Effector CD4-positive, alpha-beta T cell (primary cell): ENCODE data around the gene TAOK3.
A peak's percentile ranks its signal among the peaks of the same experiment; 100 is the strongest.

Source experiments
- DNase-seq: peaks from one replicate; pipeline ENCODE4 v3.0.0-alpha.2; 2020

TAOK3 gene

DNA sequence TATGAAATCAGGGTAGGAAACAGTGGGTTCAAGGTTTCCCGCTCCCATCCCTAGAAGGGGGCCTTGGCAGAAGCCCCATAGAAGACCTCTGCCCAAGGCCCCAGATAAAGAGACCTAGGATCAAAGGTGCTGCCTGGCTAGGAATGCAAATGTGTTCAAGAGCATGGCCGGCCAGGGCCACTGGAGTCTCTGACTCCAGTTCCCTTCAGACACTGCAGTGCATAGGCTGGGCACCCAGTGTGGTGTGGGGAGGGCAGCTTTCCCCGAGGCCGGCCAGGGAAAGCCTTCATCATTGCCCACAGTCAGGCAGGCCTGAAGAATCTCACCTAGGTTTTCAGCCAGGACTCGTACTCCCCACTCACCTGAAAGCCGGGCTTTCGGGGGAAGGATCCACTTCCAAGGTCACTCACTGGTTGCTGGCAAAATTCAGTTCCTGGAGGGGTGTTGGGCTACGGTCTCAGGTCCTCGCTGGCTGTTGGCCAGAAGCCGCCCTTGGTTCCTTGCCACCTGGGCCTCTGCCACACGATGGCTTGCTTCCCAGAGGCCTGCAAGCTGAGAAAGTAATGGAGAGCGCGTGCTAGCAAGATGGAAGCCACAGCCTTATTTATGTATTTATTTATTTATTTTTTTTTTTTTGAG is 246.5 kb downstream of the TAOK3 start:
- DNase-seq, result no peak

DNA sequence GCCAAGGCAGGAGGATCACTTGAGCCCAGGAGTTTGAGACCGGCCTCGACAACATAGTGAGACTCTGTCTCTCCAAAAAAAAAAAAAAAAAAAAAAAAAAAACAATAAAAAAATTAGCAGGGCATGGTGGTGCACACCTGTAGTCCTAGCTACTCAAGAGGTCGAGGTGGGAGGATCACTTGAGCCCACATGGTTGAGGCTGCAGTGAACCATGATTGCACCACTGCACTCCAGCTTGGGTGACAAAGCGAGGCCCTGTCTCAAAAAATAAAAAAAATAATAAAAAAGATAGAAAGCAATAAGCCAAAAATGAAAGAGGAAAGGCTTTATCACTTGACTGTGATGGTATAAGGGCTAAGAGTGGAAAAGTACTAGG is 247.0 kb downstream of the TAOK3 start:
- DNase-seq, result no peak

DNA sequence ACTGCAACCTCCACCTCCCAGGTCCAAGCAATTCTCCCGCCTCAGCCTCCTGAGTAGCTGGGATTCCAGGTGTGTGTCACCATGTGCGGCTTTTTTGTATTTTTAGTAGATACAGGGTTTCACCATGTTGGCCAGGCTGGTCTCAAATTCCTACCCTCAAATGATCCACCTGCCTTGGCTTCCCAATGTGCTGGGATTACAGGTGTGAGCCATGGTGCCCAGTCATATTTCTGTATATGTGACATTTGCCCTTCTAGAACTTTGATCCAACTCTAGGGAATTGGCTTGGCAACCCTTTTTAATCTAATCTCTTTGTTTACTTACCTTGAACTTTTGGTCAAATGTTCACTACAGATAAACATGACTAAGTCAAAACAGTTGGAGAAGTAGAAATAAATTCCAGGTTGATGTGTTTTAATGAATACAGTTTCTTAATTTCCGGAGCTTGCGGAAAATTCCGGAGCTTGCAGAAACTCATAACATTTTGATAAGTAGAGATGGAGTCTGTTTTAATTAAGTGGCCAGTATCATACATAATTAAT is 248.3 kb downstream of the TAOK3 start:
- no peak for DNase-seq

DNA sequence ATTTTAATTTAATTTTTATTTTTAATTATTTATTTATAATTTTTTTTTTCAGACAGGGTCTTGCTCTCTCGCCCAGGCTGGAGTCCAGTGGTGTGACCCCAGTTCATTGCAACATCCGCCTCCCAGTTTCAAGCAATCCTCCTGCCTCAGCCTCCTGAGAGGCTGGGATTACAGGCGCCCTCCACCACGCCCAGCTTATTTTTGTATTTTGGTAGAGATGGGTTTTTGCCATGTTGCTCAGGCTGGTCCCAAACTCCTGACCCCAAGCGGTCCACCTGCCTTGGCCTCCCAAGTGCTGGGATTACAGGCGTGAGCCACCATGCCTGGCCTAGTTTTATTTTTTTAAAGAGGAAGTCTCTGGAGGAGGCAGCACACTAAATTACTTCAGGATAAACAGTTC is 250.4 kb downstream of the TAOK3 start:
- DNase-seq, result no peak

DNA sequence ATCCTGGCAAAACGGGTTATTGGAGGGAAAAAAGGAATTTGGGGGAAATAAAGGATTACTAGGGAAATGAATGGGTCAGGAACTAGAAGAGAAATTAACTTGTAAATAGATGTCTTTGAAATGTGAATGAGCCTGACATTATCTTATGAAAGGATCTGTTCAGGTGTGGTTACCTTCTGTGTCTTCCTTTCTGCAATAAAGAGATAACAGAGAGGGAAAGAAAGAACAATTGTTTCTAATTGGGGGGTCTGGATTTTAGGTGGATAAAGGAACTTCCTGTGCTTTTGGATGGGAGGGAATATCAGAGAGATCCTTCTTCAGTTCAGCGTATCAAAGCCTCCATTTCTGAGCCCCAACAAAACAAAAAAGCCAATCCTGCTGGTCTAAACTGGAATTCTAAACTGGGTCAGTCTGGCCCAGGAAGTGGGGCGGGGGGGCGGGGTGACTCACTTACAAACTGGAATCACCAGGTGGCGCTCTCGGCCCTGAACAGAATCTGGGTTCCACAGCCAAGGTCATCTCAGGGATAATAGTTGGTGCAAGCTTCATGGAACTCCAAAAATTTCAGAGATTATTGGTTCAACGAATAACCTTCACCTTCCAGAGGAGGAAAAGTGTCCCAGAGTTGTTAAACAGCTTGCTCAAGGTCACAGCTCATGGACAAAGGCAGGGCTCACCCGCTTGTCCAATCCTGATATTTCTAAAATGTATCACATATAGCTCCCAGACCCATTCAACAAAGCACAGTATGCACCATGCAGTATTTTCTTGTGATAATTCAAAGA is 251.9 kb downstream of the TAOK3 start:
- DNase-seq, result peak; percentile 35

DNA sequence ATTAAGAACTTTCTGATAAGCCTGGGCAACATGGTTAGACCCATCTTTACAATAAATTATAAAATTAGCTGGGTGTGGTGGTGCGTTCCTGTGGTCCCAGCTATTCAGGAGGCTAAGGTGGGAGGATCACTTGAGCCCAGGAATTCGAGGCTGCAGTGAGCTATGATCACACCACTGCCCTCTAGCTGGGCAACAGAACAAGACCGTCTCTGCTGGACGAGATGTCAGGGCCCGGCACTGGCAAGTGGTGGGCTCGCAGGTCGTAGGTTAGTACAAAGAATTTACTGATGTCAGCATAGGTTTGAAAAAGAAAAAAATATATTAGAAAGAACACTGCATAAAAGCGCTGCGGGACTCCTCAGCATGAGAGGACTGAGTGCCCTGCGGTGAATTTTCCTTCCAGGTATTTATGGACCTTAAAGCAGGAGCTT is 253.2 kb downstream of the TAOK3 start:
- no peak for DNase-seq

DNA sequence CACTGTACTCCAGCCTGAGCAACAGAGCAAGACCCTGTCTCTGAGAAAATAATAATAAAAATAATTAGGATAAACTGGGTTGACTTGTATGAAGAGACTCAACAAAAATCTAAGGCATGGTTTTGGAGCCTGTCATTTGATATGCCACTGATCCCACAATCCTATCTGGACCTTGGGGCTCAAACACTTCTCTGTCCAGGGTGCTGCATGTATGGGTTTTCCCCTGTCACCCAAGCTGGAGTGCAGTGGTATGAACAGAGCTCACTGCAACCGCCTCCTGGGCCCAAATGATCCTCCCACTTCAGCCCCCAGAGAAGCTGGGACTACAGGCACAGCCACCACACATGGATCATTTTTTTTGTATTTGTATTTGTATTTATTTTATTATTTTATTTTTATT is 263.6 kb downstream of the TAOK3 start:
- DNase-seq, result no peak

DNA sequence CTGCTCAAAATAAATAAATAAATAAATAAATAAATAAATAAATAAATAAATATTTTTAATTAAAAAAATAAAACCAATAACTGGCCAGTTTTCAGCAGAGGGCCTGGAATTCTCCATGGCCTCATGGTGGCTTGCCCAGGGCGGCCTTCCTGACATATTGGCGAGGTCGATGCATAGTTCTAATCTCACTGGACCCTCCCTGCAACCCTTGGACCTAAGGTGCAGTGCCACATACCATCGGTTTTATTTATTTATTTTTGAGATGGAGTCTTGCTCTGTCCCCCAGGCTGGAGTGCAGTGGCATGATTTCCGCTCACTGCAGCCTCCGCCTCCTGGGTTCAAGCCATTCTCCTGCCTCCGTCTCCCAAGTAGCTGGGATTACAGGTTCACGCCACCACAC is 265.0 kb downstream of the TAOK3 start:
- DNase-seq, result no peak

DNA sequence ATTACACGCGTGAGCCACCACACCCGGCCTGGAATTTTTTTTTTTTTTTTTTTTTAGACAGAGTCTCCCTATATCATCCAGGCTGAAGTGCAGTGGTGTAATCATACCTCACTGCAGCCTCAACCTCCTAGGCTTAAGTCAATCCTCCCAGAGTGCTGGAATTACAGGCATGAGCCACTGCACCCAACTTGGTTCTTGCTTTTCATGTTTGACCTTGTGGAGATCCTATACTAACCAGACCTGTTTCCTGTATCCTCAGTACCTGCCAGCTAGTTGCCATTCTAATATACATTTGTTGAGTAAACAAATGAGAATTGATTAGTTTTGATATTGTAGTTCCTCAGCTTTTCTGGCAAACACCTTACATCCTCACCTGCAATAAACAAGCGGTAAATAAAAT is 265.7 kb downstream of the TAOK3 start:
- DNase-seq, result no peak

DNA sequence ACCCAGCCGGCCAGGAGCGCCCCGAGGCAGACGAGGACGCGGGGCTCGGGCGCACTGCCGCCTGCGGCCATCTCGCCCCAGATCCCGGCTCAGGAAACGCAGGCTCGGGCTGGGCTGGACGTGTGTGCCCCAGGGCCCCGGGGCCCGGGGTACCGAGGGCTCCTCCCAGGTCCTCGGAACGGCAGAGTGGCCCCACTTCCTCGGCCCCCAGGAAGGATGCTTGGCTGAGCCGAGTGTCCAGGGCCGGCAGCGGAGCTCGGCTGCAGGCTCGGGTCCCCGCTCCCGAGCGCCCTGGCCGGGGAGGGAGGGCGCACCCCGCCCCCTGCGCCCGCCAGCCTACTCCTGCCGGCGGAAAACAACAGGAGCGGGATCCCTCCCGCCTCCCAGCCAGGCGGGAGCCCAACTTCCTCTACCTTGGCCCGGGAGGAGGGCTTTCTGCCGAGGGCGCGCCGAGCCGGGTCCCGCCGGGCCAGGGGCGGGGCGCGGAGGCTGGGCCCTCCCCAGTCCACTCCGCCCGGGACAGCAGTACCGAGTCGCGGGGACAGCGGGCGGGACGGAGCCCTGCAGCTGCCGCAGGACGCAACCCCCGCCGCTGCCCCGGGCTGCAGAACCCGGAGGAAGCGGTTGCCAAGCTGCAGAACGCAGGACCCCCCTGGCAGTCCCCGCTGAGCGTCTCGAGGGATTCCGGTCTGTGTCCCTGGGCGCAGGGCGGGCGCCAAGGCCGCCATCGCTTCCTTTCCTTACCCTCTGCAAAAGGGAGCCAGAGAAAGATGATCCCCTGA is 268.9 kb downstream of the TAOK3 start, which contains the start of gene VSIG10:
Gene VSIG10, minus strand, starts transcription at position 411 of the 782 bp plus-strand sequence. Its CDS starts 340 bp downstream, at position 71.
- no peak for DNase-seq

DNA sequence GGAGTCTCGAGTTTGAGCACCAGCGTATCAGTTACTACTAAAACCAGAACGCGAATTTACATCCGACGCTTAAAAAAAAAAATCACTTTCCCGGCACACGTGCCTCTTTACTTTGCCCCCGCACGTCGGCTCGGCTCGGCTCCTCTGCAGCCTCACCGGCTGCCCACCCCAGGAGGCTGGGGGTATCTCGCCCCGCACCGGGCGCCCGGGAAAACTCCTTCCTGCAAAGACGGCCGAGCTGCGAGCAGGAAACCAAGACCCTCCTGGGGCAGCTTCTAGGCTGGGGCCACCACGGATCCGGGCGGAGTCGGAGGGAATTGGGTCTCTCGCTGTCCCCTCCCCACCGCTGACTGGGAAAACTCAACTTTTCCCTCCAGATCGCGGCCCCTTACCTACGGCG is 269.5 kb downstream of the TAOK3 start:
- DNase-seq, result no peak

DNA sequence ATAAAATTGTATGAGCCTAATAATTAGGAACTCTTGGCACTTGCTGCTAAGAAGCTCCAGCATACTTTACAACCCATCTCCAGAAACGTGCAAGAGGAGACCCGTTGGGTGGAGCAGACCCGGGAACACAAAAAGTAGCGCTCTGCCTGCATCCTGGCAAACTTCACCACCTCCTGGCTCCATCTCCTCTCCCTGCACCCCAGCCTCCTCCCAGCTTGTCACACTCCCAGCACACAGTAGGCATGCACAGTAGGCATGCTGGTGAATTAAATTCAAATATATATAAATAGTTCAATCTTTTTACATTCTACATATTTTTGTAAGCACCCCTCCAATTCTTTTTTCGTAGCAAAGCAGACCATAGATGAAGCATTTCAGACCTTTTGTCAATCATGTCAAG is 270.1 kb downstream of the TAOK3 start:
- DNase-seq, result no peak

DNA sequence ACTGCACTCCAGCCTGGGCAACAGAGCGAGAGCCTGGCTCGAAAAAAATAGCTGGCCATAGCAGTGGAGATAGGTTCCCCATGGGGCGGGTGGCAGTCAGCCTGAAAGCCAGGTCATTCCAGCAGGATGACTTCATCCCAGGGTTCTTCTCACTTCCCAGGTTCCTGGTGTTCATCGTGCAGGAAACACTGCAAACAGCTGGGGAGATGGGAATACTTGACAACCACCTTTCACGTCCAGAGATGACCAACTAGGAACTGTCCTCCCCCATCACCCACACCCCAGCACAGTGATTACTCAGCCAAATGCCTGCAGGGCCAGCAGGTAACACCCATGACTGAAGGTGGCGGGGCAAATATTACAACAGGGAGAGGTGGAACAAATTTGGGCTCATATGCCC is 270.6 kb downstream of the TAOK3 start:
- DNase-seq, result no peak

DNA sequence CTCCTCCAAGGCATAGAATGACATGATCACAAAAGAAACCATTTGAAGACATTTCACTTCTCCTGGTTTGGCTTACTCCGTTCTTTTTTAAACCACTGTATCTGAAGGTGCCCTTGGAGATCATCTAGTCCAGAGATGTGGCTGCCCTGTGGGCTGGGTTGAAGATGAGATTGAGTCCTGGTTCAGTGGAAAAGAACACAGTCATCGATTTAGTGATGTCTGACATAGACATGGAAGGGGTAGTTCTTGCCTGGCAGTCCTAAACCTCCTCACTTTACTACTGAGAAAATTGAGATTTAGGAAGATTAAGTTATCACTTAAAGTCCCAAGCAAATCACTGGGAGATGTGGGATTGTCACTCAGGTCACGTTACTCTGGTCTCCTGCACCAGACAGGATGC is 271.7 kb downstream of the TAOK3 start:
- no peak for DNase-seq
